ENCODE data around the gene CDH4. TPM values are rescaled to one million over a fixed set of nuclear protein-coding genes. Genes with fewer than 3 reads are reported as not detected.

CDH4 gene
- total RNA-seq, 1 experiment from 2014 or later, result 25.0 TPM

GRCh38 chr20:61279621-61280150 lies 27.6 kb downstream of the CDH4 start:
- ChIA-PET CTCF (interaction anchor here (0.7 to 1.7 kb wide), 3 partner anchors 17 to 51 kb away, joined by 3 to 4 read pairs (median 4); no protein-coding TSS in a partner anchor), POLR2A (interaction anchor here (0.5 to 1.1 kb wide), 2 partner anchors 400 to 1075 kb away, joined by 3 read pairs; no protein-coding TSS in a partner anchor)
- TF ChIP-seq, protein P1, sequence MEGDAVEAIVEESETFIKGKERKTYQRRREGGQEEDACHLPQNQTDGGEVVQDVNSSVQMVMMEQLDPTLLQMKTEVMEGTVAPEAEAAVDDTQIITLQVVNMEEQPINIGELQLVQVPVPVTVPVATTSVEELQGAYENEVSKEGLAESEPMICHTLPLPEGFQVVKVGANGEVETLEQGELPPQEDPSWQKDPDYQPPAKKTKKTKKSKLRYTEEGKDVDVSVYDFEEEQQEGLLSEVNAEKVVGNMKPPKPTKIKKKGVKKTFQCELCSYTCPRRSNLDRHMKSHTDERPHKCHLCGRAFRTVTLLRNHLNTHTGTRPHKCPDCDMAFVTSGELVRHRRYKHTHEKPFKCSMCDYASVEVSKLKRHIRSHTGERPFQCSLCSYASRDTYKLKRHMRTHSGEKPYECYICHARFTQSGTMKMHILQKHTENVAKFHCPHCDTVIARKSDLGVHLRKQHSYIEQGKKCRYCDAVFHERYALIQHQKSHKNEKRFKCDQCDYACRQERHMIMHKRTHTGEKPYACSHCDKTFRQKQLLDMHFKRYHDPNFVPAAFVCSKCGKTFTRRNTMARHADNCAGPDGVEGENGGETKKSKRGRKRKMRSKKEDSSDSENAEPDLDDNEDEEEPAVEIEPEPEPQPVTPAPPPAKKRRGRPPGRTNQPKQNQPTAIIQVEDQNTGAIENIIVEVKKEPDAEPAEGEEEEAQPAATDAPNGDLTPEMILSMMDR (IDR thresholded peaks at IDR 0.05; ENCODE audit: unreplicated experiment), result no peak
- intact Hi-C loops (cut with micrococcal nuclease), result no loop called here
- no peak for DNase-seq (ENCODE audit: unreplicated experiment)
- no peak overlapping the region for H3K4me3 Mint-ChIP-seq (ENCODE audit: unreplicated experiment)
- BruUV-seq (replicated peaks), result no TSS peak
- no peak overlapping the region for H3K27ac Mint-ChIP-seq (ENCODE audit: low read depth, unreplicated experiment)
- H3K27me3 Mint-ChIP-seq (ENCODE audit: insufficient read depth, unreplicated experiment), result no peaks in the 10 kb centered on the region
- peaks cover 6% of the 10 kb centered on the region for H3K36me3 Mint-ChIP-seq (ENCODE audit: insufficient read depth, unreplicated experiment)
- H3K4me1 Mint-ChIP-seq (ENCODE audit: insufficient read depth, unreplicated experiment), result peaks cover 6% of the 10 kb centered on the region
- peaks cover 7% of the 10 kb centered on the region for H3K9me3 Mint-ChIP-seq (ENCODE audit: unreplicated experiment)

DNA sequence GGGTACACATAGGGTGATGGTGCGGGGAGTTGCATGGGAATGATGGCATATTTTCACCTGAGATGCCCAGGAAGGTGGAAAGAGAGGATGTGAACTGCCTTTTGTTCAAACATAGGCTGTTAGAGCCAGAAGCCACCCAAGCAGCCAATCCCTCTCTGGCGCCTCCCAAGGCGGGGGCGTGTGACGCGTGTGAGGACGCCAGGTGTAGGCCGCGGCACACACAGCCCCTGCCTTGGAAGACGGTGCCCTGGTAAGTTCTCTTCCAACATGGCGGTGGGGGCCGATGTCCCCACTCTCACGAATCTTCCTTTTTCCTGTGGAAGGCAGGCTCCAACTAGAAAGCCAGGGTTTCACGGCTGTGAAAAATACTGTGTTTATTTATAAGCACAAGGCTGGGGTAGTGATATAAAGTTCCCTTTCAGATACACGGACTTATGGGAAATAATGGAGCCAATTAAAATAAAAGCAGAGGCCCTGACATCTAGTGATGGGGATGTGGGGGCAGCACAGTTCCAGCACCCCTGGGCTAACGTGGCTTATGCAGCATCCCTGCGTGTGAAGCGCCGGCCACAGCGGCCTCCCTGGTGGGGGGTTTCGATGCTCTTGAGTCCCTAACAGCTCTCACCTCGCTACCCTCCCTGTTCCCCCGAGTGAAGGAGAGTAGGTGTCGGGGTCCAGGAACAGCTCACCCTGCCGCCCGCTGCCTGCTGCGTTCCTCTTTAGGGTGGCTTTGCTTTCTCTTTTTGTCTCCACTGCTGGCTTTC lies 28.3 kb downstream of the CDH4 start:
- POLR2A ChIA-PET, result interaction anchor here (0.5 kb wide), 1 partner anchor 1076 kb away, joined by 3 read pairs; no protein-coding TSS in a partner anchor

GRCh38 chr20:61281286-61281795 lies 29.3 kb downstream of the CDH4 start:
- POLR2A ChIA-PET, result no interaction called here
- TF ChIP-seq, protein P1 (IDR thresholded peaks at IDR 0.05; ENCODE audit: unreplicated experiment), result no peak
- H3K27me3 Mint-ChIP-seq (ENCODE audit: insufficient read depth, unreplicated experiment), result no peaks in the 10 kb centered on the region
- H3K4me1 Mint-ChIP-seq (ENCODE audit: insufficient read depth, unreplicated experiment), result peaks cover 6% of the 10 kb centered on the region
- intact Hi-C loops (cut with micrococcal nuclease), result no loop called here
- H3K4me3 Mint-ChIP-seq (ENCODE audit: unreplicated experiment), result no peak overlapping the region
- no TSS peak for BruUV-seq (replicated peaks)
- no peak for DNase-seq (ENCODE audit: unreplicated experiment)
- H3K9me3 Mint-ChIP-seq (ENCODE audit: unreplicated experiment), result peaks cover 7% of the 10 kb centered on the region
- no peak overlapping the region for H3K27ac Mint-ChIP-seq (ENCODE audit: low read depth, unreplicated experiment)
- CTCF ChIA-PET, result no interaction called here
- H3K36me3 Mint-ChIP-seq (ENCODE audit: insufficient read depth, unreplicated experiment), result peaks cover 9% of the 10 kb centered on the region

More for the DNA sequence above, 28.3 kb downstream of the CDH4 start:
- TF ChIP-seq, protein P1 (IDR thresholded peaks at IDR 0.05; ENCODE audit: unreplicated experiment), result no peak
- Mint-ChIP-seq H3K36me3 (ENCODE audit: insufficient read depth, unreplicated experiment) (peaks cover 6% of the 10 kb centered on the region), H3K27me3 (ENCODE audit: insufficient read depth, unreplicated experiment) (no peaks in the 10 kb centered on the region), H3K4me1 (ENCODE audit: insufficient read depth, unreplicated experiment) (peaks cover 6% of the 10 kb centered on the region), H3K27ac (ENCODE audit: low read depth, unreplicated experiment) (no peak overlapping the region), H3K4me3 (ENCODE audit: unreplicated experiment) (no peak overlapping the region), H3K9me3 (ENCODE audit: unreplicated experiment) (peaks cover 7% of the 10 kb centered on the region)
- intact Hi-C loops (cut with micrococcal nuclease), result no loop called here
- BruUV-seq (replicated peaks), result no TSS peak
- CTCF ChIA-PET, result interaction anchor here (0.7 to 1.7 kb wide), 2 partner anchors 18 to 31 kb away, joined by 3 to 4 read pairs; no protein-coding TSS in a partner anchor
- DNase-seq (ENCODE audit: unreplicated experiment), result no peak

DNA sequence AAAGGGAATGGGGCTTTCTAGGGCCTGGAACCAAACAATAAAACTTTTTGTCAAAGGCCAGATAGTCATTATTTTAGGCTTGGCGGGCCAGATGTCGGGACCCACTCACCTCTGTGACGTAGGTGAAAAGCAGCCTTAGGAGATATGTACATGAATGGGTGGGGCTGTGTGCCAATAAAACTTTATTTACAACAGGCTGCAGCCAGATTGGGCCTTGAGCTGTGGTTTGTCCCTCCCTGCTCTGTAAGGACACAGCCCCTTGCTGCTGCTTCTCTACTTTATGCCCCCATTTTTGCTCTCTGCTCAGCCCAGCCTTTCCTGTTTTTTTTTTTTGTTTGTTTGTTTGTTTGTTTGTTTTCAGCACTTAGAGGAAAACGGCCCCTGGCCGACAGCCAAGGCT lies 32.7 kb downstream of the CDH4 start:
- ChIA-PET CTCF (interaction anchor here (0.7 kb wide), 1 partner anchor 31 kb away, joined by 3 read pairs; no protein-coding TSS in a partner anchor), POLR2A (no interaction called here)
- no peaks in the 10 kb centered on the region for H3K4me1 Mint-ChIP-seq (ENCODE audit: insufficient read depth, unreplicated experiment)
- peaks cover 7% of the 10 kb centered on the region for H3K9me3 Mint-ChIP-seq (ENCODE audit: unreplicated experiment)
- TF ChIP-seq, protein P1 (IDR thresholded peaks at IDR 0.05; ENCODE audit: unreplicated experiment), result no peak
- intact Hi-C loops (cut with micrococcal nuclease), result no loop called here
- no TSS peak for BruUV-seq (replicated peaks)
- H3K27ac Mint-ChIP-seq (ENCODE audit: low read depth, unreplicated experiment), result no peak overlapping the region
- H3K27me3 Mint-ChIP-seq (ENCODE audit: insufficient read depth, unreplicated experiment), result no peaks in the 10 kb centered on the region
- DNase-seq (ENCODE audit: unreplicated experiment), result no peak
- H3K4me3 Mint-ChIP-seq (ENCODE audit: unreplicated experiment), result no peak overlapping the region
- H3K36me3 Mint-ChIP-seq (ENCODE audit: insufficient read depth, unreplicated experiment), result peaks cover 5% of the 10 kb centered on the region

All from MCF 10A (cell line).